Endothelial cell of umbilical vein (primary cell): Measurements from ENCODE around the gene EIF3I. TPM values are rescaled to one million over a fixed set of nuclear protein-coding genes. Genes with fewer than 3 reads are reported as not detected.

ENCODE experiments used
- BruUV-seq: library from RNA; stranded (reverse); fragments of 400-500 nt; replicated peaks from 2 replicates; lab custom pipeline; 2021; lab: Mats Ljungman, UMichigan
- CTCF ChIA-PET: fragments of 300-600, 350-600 bp; sonication (Branson Sonifier 250); formaldehyde crosslinking; loops from one replicate; lab custom pipeline; 2021; ENCODE audit warnings: antibody characterized with exemption, inconsistent platforms; lab: Charles Lee
- POLR2A ChIA-PET: fragments of 300-600, 350-600 bp; sonication (Branson Sonifier 250); formaldehyde crosslinking; loops from one replicate; lab custom pipeline; 2021; ENCODE audit warnings: antibody characterized with exemption, inconsistent platforms; lab: Charles Lee
- DNase-seq: peaks from one replicate; pipeline ENCODE4 v3.0.0-alpha.2; 2011; ENCODE audit warnings: low read depth, low spot score
- FAIRE-seq: peaks from 2 replicates; lab custom pipeline; 2011; peaks lifted over from hg19 to GRCh38; lab: Jason Lieb, UNC
- H2AFZ ChIP-seq: 2 replicates; pipeline ENCODE4 v1.6.0; 2012; ENCODE audit warnings: low read depth, low read length, control low read depth, inconsistent platforms
- H3K27ac ChIP-seq: 2 replicates; pipeline ENCODE4 v1.5.1; 2011; ENCODE audit warnings: low read depth, mild to moderate bottlenecking, control low read depth, low read length, moderate library complexity; ENCODE audit not compliant: insufficient read depth
- H3K27me3 ChIP-seq, 2 experiments: 2 replicates each; pipeline versions ENCODE4 v1.6.0 to v1.6.1; 2011; ENCODE audit warnings: low read length in 2 of 2, mixed read lengths in 1 of 2; ENCODE audit not compliant: control insufficient read depth in 2 of 2, insufficient read depth in 2 of 2
- H3K36me3 ChIP-seq, 2 experiments: 2 replicates in 1 of 2; 3 replicates in 1 of 2; pipeline ENCODE4 v1.5.1; 2011; ENCODE audit warnings: low read length in 2 of 2, mild to moderate bottlenecking in 1 of 2, moderate library complexity in 1 of 2; ENCODE audit not compliant: control insufficient read depth in 2 of 2, insufficient read depth in 2 of 2; ENCODE audit errors: extremely low read depth in 1 of 2
- H3K4me1 ChIP-seq: 3 replicates; pipeline ENCODE4 v1.5.1; 2011; ENCODE audit warnings: mild to moderate bottlenecking, low read length; ENCODE audit not compliant: control insufficient read depth, insufficient read depth; ENCODE audit errors: extremely low read depth
- H3K4me2 ChIP-seq: 2 replicates; pipeline ENCODE4 v1.6.1; 2011; ENCODE audit warnings: low read length, control low read depth, mixed read lengths; ENCODE audit not compliant: insufficient read depth
- H3K4me3 ChIP-seq, 3 experiments: fragments of 200-600 bp in 1 of 3; sonication (generic), shearing (Covaris generic) in 1 of 3; replicated peaks in 1 of 3; 2 replicates each; pipeline ENCODE4 v1.5.1; 2011 to 2016; ENCODE audit warnings: control low read depth in 3 of 3, low read length in 3 of 3, mild to moderate bottlenecking in 2 of 3, inconsistent platforms in 1 of 3, low read depth in 1 of 3, moderate library complexity in 1 of 3; ENCODE audit not compliant: insufficient read depth in 1 of 3
- H3K79me2 ChIP-seq: 2 replicates; pipeline ENCODE4 v1.6.0; 2012; ENCODE audit warnings: low read length, inconsistent platforms; ENCODE audit not compliant: control insufficient read depth, insufficient read depth
- H3K9ac ChIP-seq: replicated peaks from 2 replicates; pipeline ENCODE3; 2011; ENCODE audit warnings: low read length, control low read depth; ENCODE audit not compliant: insufficient read depth; ENCODE audit errors: extremely low read depth
- H3K9me1 ChIP-seq: replicated peaks from 3 replicates; pipeline ENCODE4 v1.6.0; 2011; ENCODE audit warnings: mild to moderate bottlenecking, low read length; ENCODE audit not compliant: control insufficient read depth, insufficient read depth; ENCODE audit errors: extremely low read depth
- H3K9me3 ChIP-seq: replicated peaks from 2 replicates; pipeline ENCODE4 v1.5.1; 2012; ENCODE audit warnings: low read length, inconsistent platforms; ENCODE audit not compliant: control insufficient read depth, insufficient read depth
- H4K20me1 ChIP-seq: replicated peaks from 2 replicates; pipeline ENCODE3; 2011; ENCODE audit warnings: mild to moderate bottlenecking, low read length; ENCODE audit not compliant: control insufficient read depth, insufficient read depth; ENCODE audit errors: extremely low read depth
- EZH2 ChIP-seq: IDR thresholded peaks from 2 replicates; pipeline ENCODE4 v1.6.1; 2012; ENCODE audit warnings: borderline replicate concordance, low read depth, mild to moderate bottlenecking, moderate library complexity, low read length, inconsistent platforms; ENCODE audit not compliant: severe bottlenecking
- FOS ChIP-seq: IDR thresholded peaks from 2 replicates; pipeline ENCODE4 v1.6.1; 2011; ENCODE audit warnings: mild to moderate bottlenecking, low read length, moderate library complexity, borderline replicate concordance; ENCODE audit not compliant: insufficient read depth
- GATA2 ChIP-seq: IDR thresholded peaks from 2 replicates; pipeline ENCODE4 v1.7.0; 2011; ENCODE audit warnings: low read depth, mild to moderate bottlenecking, moderate library complexity, mixed read lengths, low read length; ENCODE audit not compliant: insufficient read length, insufficient read depth
- JUN ChIP-seq: IDR thresholded peaks from 2 replicates; pipeline ENCODE4 v1.6.1; 2011; ENCODE audit warnings: borderline replicate concordance, low read depth; ENCODE audit not compliant: insufficient read length, insufficient read depth
- MYC ChIP-seq: IDR thresholded peaks from one replicate; pipeline ENCODE4 v1.6.1; 2011; ENCODE audit warnings: mild to moderate bottlenecking, low read depth, low read length
- POLR2A ChIP-seq: IDR thresholded peaks from 2 replicates; pipeline ENCODE4 v1.6.1; 2012; ENCODE audit warnings: low read depth, mild to moderate bottlenecking, control low read depth, low read length
- POLR2AphosphoS5 ChIP-seq: IDR thresholded peaks from 2 replicates; pipeline ENCODE4 v1.6.1; 2012; ENCODE audit warnings: low read depth, mild to moderate bottlenecking, control low read depth, low read length, moderate library complexity; ENCODE audit not compliant: insufficient read depth
- dilution Hi-C: fragments of 300-500 bp; cut with MboI; formaldehyde crosslinking; loops from one replicate; pipeline ENCODE4 v1.15.0; 2019; ENCODE audit warnings: low sequenced_read_pairs; ENCODE audit not compliant: extremely low pct_ligation_motif_present
- intact Hi-C: fragments of 100-400 bp; cut with micrococcal nuclease; formaldehyde crosslinking; loops from one replicate; pipeline ENCODE4 v1.10.0; 2022
- polyA plus RNA-seq, 4 experiments: library from polyadenylated mRNA; depleted of rRNA in 3 of 4; stranded (reverse) in 3 of 4; unstranded in 1 of 4; fragments of >200 nt; gene quantifications; 2 replicates each; pipeline versions ENCODE4 v1.2.1 to v1.2.3, GENCODE V29; 2011 to 2012; ENCODE audit warnings: missing spikeins in 1 of 4
- total RNA-seq: library from RNA; stranded (reverse); gene quantifications from 2 replicates; pipeline ENCODE4 v1.2.3, GENCODE V29; 2021
- TF ChIP-seq, protein P1 (sequence below), 2 donors: IDR thresholded peaks; 1 replicate in 1 of 2; 2 replicates in 1 of 2; pipeline ENCODE4 v1.5.1; 2011; ENCODE audit warnings: low read length in 2 of 2, mild to moderate bottlenecking in 2 of 2, moderate library complexity in 2 of 2, control low read depth in 1 of 2, inconsistent platforms in 1 of 2, low read depth in 1 of 2; ENCODE audit not compliant: insufficient read depth in 1 of 2; ENCODE audit errors: extremely low read depth in 1 of 2
- TF ChIP-seq, protein P2 (sequence below): IDR thresholded peaks from 2 replicates; pipeline ENCODE4 v1.6.1; 2011; ENCODE audit not compliant: insufficient read depth, insufficient read length

EIF3I gene
- total and polyA plus RNA-seq, 2 donors (not counting 3 experiments of a cell fraction or from before 2014, with no cell fraction given): 186 to 331 TPM

DNA sequence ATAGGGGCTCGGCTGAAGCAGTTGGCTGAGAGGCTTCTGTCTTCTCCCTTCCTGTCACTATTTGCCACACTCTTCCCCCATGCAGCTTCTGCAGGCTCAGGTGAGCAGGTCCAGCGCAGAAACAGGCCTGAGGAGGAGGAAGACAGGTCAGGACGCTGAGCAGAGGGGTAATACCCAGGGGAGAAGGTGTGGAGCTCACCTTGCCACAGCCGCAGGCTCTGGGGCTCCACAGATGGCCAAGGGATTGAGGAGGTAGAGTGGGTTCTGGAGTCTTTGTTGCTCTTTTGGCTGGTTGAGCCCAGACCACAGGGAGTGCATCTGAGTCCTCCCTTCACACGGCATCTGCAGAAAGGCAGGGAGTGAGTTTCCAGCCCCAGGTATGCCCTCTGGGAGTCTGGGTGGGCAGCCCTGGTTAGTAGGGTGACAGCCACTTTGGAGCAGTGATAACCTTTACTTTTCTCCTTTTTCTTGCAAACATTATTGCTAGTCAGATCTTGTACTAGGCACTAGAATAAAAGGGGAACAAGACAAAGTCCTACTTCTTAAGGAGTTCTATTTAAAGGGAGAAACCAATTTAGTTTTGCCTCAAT, 9.7 kb downstream of the EIF3I start:
- intact Hi-C loops (no loop called here), dilution Hi-C loops (no loop called here)
- no peaks in the 10 kb centered on the region for H3K9me3 ChIP-seq
- H3K27ac ChIP-seq: no peak overlapping the region
- H2AFZ ChIP-seq: no peak overlapping the region
- no peaks in the 10 kb centered on the region for H3K79me2 ChIP-seq
- no peaks in the 10 kb centered on the region for H3K9me1 ChIP-seq
- no peak overlapping the region for H3K4me2 ChIP-seq
- H3K4me3 ChIP-seq: no peak overlapping the region
- no peaks in the 10 kb centered on the region for H3K27me3 ChIP-seq
- POLR2A ChIA-PET: interaction anchor here (0.6 to 1.2 kb wide), 2 partner anchors 104 to 120 kb away, joined by 4 to 5 read pairs; partner anchors contain the start of gene MARCKSL1
- peaks cover 8% of the 10 kb centered on the region for H3K4me1 ChIP-seq
- no TSS peak for BruUV-seq
- no peaks in the 10 kb centered on the region for H4K20me1 ChIP-seq
- no peak for DNase-seq
- FAIRE-seq: no peak
- TF ChIP-seq FOS (no peak), POLR2AphosphoS5 (no peak), POLR2A (no peak), MYC (no peak), GATA2 (no peak), EZH2 (no peak), JUN (no peak)
- TF ChIP-seq, protein P1, sequence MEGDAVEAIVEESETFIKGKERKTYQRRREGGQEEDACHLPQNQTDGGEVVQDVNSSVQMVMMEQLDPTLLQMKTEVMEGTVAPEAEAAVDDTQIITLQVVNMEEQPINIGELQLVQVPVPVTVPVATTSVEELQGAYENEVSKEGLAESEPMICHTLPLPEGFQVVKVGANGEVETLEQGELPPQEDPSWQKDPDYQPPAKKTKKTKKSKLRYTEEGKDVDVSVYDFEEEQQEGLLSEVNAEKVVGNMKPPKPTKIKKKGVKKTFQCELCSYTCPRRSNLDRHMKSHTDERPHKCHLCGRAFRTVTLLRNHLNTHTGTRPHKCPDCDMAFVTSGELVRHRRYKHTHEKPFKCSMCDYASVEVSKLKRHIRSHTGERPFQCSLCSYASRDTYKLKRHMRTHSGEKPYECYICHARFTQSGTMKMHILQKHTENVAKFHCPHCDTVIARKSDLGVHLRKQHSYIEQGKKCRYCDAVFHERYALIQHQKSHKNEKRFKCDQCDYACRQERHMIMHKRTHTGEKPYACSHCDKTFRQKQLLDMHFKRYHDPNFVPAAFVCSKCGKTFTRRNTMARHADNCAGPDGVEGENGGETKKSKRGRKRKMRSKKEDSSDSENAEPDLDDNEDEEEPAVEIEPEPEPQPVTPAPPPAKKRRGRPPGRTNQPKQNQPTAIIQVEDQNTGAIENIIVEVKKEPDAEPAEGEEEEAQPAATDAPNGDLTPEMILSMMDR (IDR thresholded peaks at IDR 0.05; ENCODE audit: extremely low read depth in 1 of 2, insufficient read depth in 1 of 2, low read depth in 1 of 2, low read length in 2 of 2): no peak
- TF ChIP-seq, protein P2, sequence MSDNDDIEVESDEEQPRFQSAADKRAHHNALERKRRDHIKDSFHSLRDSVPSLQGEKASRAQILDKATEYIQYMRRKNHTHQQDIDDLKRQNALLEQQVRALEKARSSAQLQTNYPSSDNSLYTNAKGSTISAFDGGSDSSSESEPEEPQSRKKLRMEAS: no peak
- CTCF ChIA-PET: interaction anchor here (1.0 to 2.7 kb wide), 5 partner anchors 9 to 84 kb away, joined by 3 to 13 read pairs (median 4); no protein-coding TSS in a partner anchor
- H3K36me3 ChIP-seq: peaks cover 7 to 30% of the 10 kb centered on the region in 2 experiments
- H3K9ac ChIP-seq: no peak overlapping the region
